Measurements from ENCODE around the gene XK. TPM values are rescaled to one million over a fixed set of nuclear protein-coding genes. Genes with fewer than 3 reads are reported as not detected.

XK gene
- total and polyA plus RNA-seq, 2 of the 4 experiments (the other 2 are of a cell fraction) = under 0.01 to 0.02 TPM

- POLR2A ChIA-PET (ENCODE audit: unreplicated experiment) = no interaction called here
- H3K36me3 ChIP-seq (ENCODE audit: control insufficient read depth, insufficient read depth, low read length) = no peaks in the 10 kb centered on the region
- WGBS, 2 experiments (ENCODE audit: extremely low coverage in 2 of 2, insufficient read length in 1 of 2) = no CpG with 5 or more reads among the region's 1 CpG
- H3K4me1 ChIP-seq (ENCODE audit: control insufficient read depth, insufficient read depth, low read length) = no peaks in the 10 kb centered on the region
- H2AK9ac ChIP-seq (replicated peaks; ENCODE audit: low read depth, low read length, poor library complexity) = no peak overlapping the region
- no peaks in the 10 kb centered on the region for H3K9me1 ChIP-seq (ENCODE audit: insufficient read depth, low read length)
- dilution Hi-C loops (cut with HindIII; ENCODE audit: low sequenced_read_pairs, unreplicated experiment) = no loop called here
- H4K5ac ChIP-seq (ENCODE audit: low read depth, low read length) = no peak overlapping the region
- no peak overlapping the region for H3K4me2 ChIP-seq (ENCODE audit: low read depth, low read length)
- ATAC-seq (ENCODE audit: low read depth) (no peak), DNase-seq (no peak)
- H3K14ac ChIP-seq (replicated peaks; ENCODE audit: low read depth, low read length) = no peak overlapping the region
- H4K91ac ChIP-seq (ENCODE audit: insufficient read depth, low read depth, low read length) = no peak overlapping the region
- no peak overlapping the region for H2BK120ac ChIP-seq (ENCODE audit: low read depth, low read length)
- H2BK20ac ChIP-seq (ENCODE audit: low read depth, low read length) = no peak overlapping the region
- BruUV-seq (replicated peaks) = no TSS peak
- no peak overlapping the region for H3K4me3 ChIP-seq (ENCODE audit: insufficient read depth, low read depth, low read length)
- CTCF ChIA-PET = no interaction called here
- no peak overlapping the region for H3K27ac ChIP-seq (ENCODE audit: insufficient read depth, low read length)
- TF ChIP-seq RAD21 (IDR thresholded peaks at IDR 0.05; ENCODE audit: low read length) (no peak), POLR2A (IDR thresholded peaks at IDR 0.05; ENCODE audit: low read depth, low read length) (no peak), RCOR1 (IDR thresholded peaks at IDR 0.05; ENCODE audit: insufficient replicate concordance, low read length) (no peak), BHLHE40 (IDR thresholded peaks at IDR 0.05; ENCODE audit: low read depth, low read length) (no peak), RFX5 (IDR thresholded peaks at IDR 0.05; ENCODE audit: low read depth, low read length) (no peak), NFE2L2 (IDR thresholded peaks at IDR 0.05; ENCODE audit: low read depth, low read length) (no peak), CEBPB (IDR thresholded peaks at IDR 0.05; ENCODE audit: low read depth, low read length) (no peak), MAZ (IDR thresholded peaks at IDR 0.05; ENCODE audit: borderline replicate concordance, low read depth, low read length) (no peak)
- no peak overlapping the region for H3K56ac ChIP-seq (ENCODE audit: extremely low read depth, insufficient read depth, low read length)
- H3K9me3 ChIP-seq (ENCODE audit: control insufficient read depth, insufficient read depth, low read length) = no peaks in the 10 kb centered on the region
- no peak overlapping the region for H3K23ac ChIP-seq (ENCODE audit: low read depth, low read length)
- intact Hi-C loops (cut with micrococcal nuclease) = no loop called here
- no peaks in the 10 kb centered on the region for H3K79me1 ChIP-seq (ENCODE audit: low read depth in 1 of 2, low read length in 2 of 2)
- H3K27me3 ChIP-seq (ENCODE audit: control insufficient read depth, insufficient read depth, low read length) = peaks cover 2% of the 10 kb centered on the region
- H2BK15ac ChIP-seq (ENCODE audit: low read depth, low read length) = no peak overlapping the region
- H4K20me1 ChIP-seq (ENCODE audit: insufficient read depth, low read length) = no peaks in the 10 kb centered on the region
- no peak overlapping the region for H3K18ac ChIP-seq (ENCODE audit: low read depth, low read length)
- no peak overlapping the region for H4K8ac ChIP-seq (ENCODE audit: low read depth in 2 of 2, low read length in 2 of 2)
- H2AFZ ChIP-seq (replicated peaks; ENCODE audit: low read length, poor library complexity) = no peak overlapping the region
- H2AK5ac ChIP-seq (ENCODE audit: low read depth, low read length) = no peak overlapping the region
- no peak overlapping the region for H3K9ac ChIP-seq (ENCODE audit: low read depth, low read length)
- H3K4ac ChIP-seq (ENCODE audit: low read depth, low read length) = no peak overlapping the region
- in situ Hi-C loops (cut with MboI; ENCODE audit: low sequenced_read_pairs) = no loop called here
- H2BK5ac ChIP-seq (ENCODE audit: low read depth, low read length, poor library complexity, severe bottlenecking) = no peak overlapping the region
These were observed 5.7 kb upstream of the XK start for GRCh38 chrX:37679888-37680287.
